ENCODE measurements around the gene PDZD2.
"Not testable (repeated sequence)": the region's sequence is repeated elsewhere in the genome, so short reads cannot be mapped to it uniquely, and the experiment has no call there.

Gene PDZD2

DNA sequence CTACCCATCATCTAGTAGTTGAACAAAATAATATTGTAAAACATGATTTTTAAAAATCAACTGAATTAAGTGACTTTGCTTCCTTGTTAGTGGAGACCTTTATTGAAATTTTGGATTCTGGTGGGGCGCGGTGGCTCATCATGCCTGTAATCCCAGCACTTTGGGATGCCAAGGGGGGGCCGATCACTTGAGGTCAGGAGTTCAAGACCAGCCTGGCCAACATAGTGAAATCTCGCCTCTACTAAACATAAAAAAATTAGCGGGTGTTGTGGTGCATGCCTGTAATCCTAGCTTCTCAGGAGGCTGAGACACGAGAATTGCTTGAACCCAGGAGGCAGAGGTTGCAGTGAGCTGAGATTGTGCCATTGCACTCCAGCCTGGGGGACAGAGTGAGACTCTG lies 439.9 kb downstream of the PDZD2 start:
- DNase-seq (ENCODE audit: low spot score) = not testable (repeated sequence)

DNA sequence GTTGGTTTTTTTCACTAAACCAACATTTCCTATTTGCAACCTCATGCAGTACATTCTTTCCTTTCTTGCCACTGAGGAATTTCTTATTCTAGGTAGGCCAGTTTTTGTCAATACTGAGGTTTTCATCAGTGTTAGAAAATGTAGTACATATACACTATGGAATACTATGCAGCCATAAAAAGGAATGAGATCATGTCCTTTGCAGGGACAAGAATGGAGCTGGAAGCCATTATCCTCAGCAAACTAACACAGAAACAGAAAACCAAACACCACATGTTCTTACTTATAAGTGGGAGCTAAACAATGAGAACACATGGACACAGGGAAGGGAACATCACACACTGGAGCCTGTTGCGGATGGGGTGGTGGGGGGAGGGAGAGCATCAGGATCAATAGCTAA lies 441.6 kb downstream of the PDZD2 start:
- not testable (repeated sequence) for DNase-seq (ENCODE audit: low spot score)

DNA sequence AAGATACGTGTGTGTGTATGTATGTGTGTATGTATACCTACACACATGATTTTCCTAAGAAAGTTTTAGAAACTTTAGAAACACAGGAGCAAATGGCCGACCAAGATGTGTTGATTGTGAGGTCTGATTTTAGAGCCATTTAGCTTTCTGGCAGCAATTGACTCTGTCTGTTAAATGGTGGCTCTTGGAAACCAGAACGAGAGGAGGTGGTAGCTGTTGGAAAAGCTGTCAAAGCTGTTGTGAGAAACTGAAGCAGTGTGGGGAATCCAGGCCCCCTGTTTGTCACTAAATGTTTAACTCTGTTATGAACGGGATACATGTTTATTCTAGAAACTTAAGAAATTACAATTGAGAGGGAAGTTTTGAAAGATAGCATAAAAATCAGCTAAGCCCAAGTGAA lies 443.8 kb downstream of the PDZD2 start:
- DNase-seq (ENCODE audit: low spot score) = no peak

DNA sequence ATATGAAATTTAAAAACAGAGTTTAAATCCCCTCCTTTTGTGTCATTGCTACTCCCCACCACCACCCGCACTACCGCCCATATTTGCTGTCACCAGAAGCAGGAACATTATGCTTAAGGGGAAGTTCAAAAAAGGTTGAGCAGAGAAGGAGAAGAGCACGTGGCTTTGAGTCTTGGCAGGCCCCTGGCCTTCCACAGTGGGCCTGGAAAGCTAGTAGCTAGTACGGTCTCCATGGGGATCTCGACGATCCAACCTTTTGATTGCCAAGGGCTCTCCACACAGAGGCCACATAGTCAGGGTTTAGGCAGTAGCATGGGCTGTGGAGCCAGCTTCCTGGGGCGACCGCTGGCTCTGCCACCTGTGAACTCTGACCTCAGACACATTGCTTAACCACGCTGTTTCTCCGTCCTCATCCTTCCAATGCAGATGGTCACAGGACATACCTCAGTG lies 445.1 kb downstream of the PDZD2 start:
- DNase-seq (ENCODE audit: low spot score) = no peak

DNA sequence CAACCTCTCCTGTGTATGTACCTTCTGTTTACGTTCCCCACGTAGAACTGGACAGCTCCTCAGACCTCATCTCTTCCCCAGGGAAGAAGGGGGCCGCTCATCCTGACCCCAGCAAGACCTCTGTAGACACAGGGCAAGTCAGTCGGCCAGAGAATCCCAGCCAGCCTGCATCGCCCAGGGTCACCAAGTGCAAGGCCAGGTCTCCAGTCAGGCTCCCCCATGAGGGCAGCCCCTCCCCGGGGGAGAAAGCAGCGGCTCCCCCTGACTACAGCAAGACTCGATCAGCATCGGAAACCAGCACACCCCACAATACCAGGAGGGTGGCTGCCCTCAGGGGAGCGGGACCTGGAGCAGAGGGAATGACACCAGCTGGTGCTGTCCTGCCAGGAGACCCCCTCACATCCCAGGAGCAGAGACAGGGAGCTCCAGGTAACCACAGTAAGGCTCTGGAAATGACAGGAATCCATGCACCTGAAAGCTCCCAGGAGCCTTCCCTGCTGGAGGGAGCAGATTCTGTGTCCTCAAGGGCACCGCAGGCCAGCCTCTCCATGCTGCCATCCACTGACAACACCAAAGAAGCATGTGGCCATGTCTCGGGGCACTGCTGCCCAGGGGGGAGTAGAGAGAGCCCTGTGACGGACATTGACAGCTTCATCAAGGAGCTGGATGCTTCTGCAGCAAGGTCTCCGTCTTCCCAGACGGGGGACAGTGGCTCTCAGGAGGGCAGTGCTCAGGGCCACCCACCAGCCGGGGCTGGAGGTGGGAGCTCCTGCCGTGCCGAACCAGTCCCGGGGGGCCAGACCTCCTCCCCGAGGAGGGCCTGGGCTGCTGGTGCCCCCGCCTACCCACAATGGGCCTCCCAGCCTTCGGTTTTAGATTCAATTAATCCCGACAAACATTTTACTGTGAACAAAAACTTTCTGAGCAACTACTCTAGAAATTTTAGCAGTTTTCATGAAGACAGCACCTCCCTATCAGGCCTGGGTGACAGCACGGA lies 448.5 kb downstream of the PDZD2 start:
- no peak for DNase-seq (ENCODE audit: low spot score)

DNA sequence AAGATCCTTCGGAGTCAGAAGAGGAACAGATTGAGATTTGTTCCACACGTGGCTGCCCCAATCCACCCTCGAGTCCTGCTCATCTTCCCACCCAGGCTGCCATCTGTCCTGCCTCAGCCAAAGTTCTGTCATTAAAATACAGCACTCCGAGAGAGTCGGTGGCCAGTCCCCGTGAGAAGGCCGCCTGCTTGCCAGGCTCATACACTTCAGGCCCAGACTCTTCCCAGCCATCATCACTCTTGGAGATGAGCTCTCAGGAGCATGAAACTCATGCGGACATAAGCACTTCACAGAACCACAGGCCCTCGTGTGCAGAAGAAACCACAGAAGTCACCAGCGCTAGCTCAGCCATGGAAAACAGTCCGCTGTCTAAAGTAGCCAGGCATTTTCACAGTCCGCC lies 449.3 kb downstream of the PDZD2 start:
- no peak for DNase-seq (ENCODE audit: low spot score)

DNA sequence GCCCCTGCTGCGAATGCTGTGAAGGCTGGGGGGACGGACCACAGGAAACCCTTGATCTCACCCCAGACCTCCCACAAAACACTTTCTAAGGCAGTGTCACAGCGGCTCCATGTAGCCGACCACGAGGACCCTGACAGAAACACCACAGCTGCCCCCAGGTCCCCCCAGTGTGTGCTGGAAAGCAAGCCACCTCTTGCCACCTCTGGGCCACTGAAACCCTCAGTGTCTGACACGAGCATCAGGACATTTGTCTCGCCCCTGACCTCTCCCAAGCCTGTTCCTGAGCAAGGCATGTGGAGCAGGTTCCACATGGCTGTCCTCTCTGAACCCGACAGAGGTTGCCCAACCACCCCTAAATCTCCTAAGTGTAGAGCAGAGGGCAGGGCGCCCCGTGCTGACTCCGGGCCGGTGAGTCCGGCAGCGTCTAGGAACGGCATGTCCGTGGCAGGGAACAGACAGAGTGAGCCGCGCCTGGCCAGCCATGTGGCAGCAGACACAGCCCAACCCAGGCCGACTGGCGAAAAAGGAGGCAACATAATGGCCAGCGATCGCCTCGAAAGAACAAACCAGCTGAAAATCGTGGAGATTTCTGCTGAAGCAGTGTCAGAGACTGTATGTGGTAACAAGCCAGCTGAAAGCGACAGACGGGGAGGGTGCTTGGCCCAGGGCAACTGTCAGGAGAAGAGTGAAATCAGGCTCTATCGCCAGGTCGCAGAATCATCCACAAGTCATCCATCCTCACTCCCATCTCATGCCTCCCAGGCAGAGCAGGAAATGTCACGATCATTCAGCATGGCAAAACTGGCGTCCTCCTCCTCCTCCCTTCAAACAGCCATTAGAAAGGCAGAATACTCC lies 450.4 kb downstream of the PDZD2 start:
- DNase-seq (ENCODE audit: low spot score) = no peak

DNA sequence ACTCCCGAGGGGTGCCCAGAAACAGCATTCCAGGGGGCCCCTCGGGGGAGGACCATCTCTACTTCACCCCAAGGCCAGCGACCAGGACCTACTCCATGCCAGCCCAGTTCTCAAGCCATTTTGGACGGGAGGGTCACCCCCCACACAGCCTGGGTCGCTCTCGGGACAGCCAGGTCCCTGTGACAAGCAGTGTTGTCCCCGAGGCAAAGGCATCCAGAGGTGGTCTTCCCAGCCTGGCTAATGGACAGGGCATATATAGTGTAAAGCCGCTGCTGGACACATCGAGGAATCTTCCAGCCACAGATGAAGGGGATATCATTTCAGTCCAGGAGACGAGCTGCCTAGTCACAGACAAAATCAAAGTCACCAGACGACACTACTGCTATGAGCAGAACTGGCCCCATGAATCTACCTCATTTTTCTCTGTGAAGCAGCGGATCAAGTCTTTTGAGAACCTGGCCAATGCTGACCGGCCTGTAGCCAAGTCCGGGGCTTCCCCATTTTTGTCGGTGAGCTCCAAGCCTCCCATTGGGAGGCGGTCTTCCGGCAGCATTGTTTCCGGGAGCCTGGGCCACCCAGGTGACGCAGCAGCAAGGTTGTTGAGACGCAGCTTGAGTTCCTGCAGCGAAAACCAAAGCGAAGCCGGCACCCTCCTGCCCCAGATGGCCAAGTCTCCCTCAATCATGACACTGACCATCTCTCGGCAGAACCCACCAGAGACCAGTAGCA lies 451.3 kb downstream of the PDZD2 start:
- DNase-seq (ENCODE audit: low spot score) = no peak

DNA sequence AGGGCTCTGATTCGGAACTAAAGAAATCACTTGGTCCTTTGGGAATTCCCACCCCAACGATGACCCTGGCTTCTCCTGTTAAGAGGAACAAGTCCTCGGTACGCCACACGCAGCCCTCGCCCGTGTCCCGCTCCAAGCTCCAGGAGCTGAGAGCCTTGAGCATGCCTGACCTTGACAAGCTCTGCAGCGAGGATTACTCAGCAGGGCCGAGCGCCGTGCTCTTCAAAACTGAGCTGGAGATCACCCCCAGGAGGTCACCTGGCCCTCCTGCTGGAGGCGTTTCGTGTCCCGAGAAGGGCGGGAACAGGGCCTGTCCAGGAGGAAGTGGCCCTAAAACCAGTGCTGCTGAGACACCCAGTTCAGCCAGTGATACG lies 451.8 kb downstream of the PDZD2 start:
- no peak for DNase-seq (ENCODE audit: low spot score)

DNA sequence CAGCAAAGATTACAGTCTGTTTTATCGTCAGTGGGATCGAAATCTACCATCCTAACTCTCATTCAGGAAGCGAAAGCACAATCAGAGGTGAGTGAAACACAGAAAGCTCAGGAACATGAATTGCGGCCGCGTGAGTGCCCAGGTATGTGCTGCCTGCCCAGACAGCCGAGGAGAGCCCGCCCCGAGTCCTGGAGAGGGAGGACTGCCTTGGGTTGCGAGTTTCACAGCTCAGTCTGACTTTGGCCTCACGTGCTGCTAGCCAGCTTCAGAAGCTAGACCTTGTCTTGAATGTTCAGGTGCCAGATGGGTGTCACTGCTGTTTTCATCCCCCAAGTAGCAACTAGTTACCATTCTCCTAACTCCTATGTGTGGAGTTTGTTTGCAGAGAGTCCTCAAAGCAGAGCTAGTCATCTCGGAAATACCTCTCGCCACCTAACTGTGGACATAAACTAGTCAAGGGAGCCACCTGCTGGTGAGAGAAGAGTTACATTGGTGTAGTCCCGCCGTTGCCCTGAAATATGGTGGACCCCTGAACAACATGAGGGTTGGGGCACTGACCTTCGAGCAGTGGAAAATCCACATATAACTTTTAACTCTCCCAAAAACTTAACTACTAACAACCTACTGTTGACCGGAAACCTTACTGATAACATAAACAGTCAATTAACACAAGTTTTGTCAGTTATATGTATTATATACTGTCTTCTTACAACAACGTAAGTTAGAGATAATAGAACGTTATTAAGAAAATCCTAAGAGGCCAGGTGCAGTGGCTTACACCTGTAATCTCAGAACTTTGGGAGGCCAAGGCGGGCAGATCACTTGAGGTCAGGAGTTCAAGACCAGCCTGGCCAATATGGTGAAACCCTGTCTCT lies 454.2 kb downstream of the PDZD2 start:
- peak; percentile 72 for DNase-seq (ENCODE audit: low spot score)

DNA sequence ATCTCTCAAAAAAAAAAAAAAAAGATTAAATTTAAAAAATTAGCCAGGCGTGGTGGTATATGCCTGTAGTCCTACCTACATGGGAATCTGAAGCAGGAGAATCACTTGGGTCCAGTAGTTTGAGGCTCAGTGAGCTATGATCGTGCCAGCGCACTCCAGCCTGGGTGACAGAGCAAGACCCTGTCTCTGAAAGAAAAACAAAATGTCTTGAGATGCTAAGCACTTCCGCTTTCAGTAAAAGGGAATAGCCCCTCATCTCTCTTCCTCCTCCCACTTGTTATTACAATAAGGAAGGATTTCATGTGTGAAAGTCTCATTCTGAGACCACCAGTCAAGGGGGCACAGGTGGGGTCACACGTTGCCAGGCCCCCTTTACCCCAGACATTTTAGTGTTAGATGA lies 455.8 kb downstream of the PDZD2 start:
- DNase-seq (ENCODE audit: low spot score) = no peak

DNA sequence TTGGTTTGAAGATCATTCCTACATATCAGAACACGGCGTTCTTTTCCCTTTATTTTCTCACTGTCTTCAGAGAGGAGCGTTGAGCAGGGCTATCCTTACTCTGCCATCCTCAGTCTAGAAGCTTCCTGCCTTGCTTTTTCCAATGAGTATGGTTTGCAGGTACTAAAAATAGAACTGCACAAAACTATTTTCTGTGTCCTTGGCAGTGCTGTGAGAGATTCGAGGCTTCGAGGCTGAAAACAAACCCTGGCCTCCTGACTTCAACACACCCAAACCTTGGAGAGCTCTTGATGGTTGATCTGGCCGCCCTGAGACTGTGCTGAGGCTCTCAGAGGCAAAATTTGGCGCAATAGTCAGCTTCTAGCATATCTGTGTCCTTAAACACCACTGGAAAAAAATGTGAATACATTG lies 456.3 kb downstream of the PDZD2 start:
- DNase-seq (ENCODE audit: low spot score) = no peak

DNA sequence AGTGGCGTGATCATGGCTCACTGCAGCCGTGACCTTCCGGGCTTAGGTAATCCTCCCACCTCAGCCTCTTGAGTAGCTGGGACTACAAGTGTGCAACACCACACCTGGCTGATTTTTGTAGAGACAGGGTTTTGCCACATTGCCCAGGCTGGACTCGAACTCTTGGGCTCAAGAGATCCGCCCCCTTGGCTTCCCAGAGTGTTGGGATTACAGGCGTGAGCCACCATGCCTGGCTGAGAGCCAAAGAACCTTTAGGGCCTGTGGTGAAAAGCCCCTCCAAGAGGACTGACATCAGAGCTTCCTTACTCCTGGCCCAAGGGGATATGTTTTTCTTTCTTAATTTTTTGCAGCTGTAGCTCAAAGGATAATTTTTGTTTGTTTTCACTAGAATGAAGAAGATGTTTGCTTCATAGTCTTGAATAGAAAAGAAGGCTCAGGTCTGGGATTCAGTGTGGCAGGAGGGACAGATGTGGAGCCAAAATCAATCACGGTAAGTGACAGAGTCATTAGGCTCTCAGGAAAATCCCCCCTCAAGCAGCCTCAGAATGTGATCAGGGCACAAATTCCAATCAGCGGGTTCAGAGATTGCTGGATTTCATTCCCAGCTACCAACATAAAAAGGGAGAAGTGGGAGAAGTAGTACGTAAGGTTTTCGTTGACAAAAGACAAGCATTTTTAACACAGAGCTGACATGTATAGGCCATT lies 458.1 kb downstream of the PDZD2 start:
- DNase-seq (ENCODE audit: low spot score) = no peak

DNA sequence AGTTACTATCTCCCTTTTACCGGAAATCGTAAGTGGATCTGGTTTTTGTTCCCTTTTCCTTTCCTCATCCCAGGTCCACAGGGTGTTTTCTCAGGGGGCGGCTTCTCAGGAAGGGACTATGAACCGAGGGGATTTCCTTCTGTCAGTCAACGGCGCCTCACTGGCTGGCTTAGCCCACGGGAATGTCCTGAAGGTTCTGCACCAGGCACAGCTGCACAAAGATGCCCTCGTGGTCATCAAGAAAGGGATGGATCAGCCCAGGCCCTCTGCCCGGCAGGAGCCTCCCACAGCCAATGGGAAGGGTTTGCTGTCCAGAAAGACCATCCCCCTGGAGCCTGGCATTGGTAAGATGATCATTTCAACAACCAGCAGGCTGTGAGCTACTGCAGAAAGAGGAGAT lies 459.4 kb downstream of the PDZD2 start:
- peak; percentile 90 for DNase-seq (ENCODE audit: low spot score)

DNA sequence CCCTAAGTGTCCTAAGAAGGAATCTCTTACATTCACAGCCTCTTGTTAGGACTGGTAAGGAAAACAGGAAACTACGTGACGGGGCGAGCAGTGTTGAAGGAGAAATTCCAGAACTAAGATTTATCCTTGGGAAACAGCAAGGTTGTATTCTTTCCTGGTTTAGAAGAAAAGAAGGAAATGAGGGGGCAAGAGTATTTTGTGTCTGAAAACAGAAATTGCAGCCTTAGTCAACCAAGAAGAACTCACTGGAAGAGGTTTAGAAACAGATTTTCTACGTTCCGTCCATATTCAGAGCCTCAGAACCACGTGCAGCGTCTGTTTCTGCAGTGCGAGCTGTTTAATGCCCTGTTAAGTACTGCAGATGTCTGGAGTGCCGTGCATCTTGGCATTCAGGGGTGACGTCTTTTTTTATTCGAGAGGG lies 460.0 kb downstream of the PDZD2 start:
- DNase-seq (ENCODE audit: low spot score) = peak; percentile 77

DNA sequence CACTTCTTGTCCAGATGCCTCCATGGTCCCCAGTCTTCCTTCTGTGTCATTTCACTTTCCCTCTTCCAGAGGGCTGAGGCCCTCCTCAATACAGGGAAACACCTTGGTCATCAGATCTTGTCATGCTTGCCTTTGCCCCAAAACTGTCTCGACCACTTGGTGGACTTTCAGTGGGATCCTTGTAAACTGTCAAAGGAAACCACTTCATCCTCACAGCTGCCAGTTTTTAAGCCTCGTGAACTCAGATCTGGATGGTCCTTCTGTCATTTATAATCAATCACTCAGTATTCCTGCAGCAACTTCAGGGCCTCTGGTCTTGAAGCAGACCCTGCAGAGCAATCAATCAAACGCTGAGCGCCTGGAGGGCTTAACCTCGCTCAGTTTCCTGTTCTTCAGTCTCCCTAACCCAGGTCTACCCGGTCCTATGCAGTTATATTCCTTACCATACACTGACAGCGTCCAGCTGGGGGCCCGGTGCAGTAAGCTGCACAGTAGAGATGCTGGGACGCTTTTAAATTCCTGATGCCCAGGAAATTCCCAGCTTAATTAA lies 460.6 kb downstream of the PDZD2 start:
- DNase-seq (ENCODE audit: low spot score) = peak; percentile 13

DNA sequence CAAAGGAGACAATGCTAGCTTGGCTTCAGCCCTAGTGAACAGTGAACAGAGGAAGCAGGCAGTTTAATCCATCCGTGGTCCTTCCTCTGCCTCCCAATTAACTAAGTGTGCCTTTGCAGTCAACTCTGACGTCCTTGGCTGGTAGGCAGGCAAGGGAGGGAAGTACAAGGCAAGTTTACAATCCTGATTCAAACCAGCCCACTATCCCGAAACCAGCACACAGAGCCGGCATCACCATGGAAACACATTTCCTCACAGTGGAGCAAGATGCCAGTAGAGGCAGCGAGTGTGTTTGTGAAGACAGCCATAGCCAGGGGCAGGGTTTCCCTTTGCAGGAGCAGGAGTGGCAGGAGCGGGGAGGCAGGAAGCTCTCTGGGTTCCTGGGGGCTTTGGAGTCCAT lies 461.3 kb downstream of the PDZD2 start:
- DNase-seq (ENCODE audit: low spot score) = peak; percentile 30

DNA sequence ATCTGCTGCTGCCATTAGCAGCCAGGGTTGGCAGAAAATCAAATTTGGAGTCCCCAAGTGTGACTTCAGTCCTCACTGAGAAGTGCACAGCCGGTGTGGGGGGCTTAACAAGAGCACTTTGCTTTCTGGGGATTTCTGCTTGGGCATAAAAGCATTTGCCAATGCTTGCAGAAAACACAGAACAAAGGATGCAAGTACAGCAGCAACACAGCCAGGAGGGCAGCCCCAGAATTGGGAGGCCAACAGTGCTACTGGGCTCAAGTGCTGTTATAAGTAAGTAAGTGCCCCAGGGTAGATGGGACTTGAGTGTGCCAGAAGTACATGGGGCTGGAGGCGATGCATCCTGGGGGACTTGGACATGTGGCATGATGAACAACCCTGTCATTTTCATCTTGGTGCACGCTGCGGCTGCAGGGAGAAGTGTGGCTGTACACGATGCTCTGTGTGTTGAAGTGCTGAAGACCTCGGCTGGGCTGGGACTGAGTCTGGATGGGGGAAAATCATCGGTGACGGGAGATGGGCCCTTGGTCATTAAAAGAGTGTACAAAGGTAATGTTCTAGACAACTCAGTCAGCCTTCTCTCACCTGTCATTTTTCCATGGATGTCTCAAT lies 461.9 kb downstream of the PDZD2 start:
- no peak for DNase-seq (ENCODE audit: low spot score)

DNA sequence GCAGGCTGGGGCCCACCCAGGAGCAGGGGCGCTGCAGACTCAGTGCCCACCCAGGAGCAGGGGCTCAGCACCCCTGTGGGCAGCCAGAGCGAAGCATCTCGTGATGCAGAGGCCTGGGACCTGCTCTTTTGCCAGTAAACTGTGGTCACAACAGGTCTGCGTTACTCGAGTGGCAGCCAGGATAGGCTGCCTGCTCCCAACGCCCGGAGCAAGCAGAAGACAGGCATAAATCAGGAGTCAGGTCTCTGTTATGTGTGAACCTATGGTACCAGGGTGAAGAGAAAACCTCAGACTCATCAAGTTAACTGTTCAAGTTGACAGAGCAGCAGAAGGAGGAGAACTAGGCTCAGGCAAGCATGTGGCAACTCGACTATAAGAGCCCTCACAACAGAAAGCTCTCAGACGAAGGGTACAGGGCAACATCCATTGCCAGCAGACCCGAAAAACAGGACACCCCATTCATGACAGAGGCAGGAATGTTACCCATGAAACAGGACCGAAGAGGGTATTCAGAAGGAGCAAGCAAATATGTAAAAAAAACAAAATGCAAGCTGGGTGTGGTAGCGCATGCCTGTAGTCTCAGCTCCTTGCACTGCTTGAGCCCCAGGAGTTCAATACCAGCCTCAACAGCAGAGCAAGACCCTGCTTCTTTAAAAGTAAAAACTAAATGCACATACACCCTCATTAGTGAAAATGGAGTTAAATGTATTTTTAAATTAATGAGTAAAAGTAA lies 463.5 kb downstream of the PDZD2 start:
- DNase-seq (ENCODE audit: low spot score) = no peak
